IMR-90 (cell line): ENCODE data around the gene UBA1. TPM values are rescaled to one million over a fixed set of nuclear protein-coding genes. Genes with fewer than 3 reads are reported as not detected.

Experiments used
- ATAC-seq: fragments of 200-7000 bp; cut with Tn5 transposase; 2 replicates; pipeline ENCODE4 v1.9.1; 2020; ENCODE audit warnings: low read depth, mild to moderate bottlenecking, moderate library complexity
- BruUV-seq: library from RNA; stranded (reverse); fragments of 400-500 nt; replicated peaks from 2 replicates; lab custom pipeline; 2021; lab: Mats Ljungman, UMichigan
- CTCF ChIA-PET: fragments of 300-600 bp; formaldehyde crosslinking; extraction: SDS; loops from one replicate; lab custom pipeline; 2021; ENCODE audit warnings: antibody characterized with exemption; lab: Yijun Ruan, JAX
- POLR2A ChIA-PET: fragments of 300-600 bp; sonication (Branson Sonifier 250); formaldehyde crosslinking; loops from one replicate; lab custom pipeline; 2022; ENCODE audit warnings: antibody characterized with exemption; ENCODE audit not compliant: unreplicated experiment; lab: Charles Lee
- DNase-seq: peaks from one replicate; pipeline ENCODE4 v3.0.0; 2013
- H2AFZ ChIP-seq: replicated peaks from 2 replicates; pipeline ENCODE3; 2013; ENCODE audit warnings: low read length, mild to moderate bottlenecking; ENCODE audit not compliant: poor library complexity
- H2AK5ac ChIP-seq: 2 replicates; pipeline ENCODE4 v1.6.1; 2013; ENCODE audit warnings: low read depth, low read length, inconsistent platforms
- H2AK9ac ChIP-seq: replicated peaks from 2 replicates; pipeline ENCODE3; 2013; ENCODE audit warnings: mild to moderate bottlenecking, low read depth, low read length, moderate library complexity; ENCODE audit not compliant: poor library complexity
- H2BK120ac ChIP-seq: 2 replicates; pipeline ENCODE4 v1.6.1; 2013; ENCODE audit warnings: low read depth, low read length, inconsistent platforms
- H2BK15ac ChIP-seq: 3 replicates; pipeline ENCODE4 v1.6.1; 2013; ENCODE audit warnings: low read depth, low read length, inconsistent platforms
- H2BK20ac ChIP-seq: 2 replicates; pipeline ENCODE4 v1.6.1; 2013; ENCODE audit warnings: low read depth, mild to moderate bottlenecking, inconsistent platforms, low read length, moderate library complexity
- H2BK5ac ChIP-seq: 2 replicates; pipeline ENCODE4 v1.6.1; 2013; ENCODE audit warnings: mild to moderate bottlenecking, low read depth, low read length, inconsistent platforms; ENCODE audit not compliant: poor library complexity, severe bottlenecking
- H3K14ac ChIP-seq: replicated peaks from 2 replicates; pipeline ENCODE4 v1.6.1; 2013; ENCODE audit warnings: low read depth, low read length, inconsistent platforms
- H3K18ac ChIP-seq: 2 replicates; pipeline ENCODE4 v1.6.1; 2013; ENCODE audit warnings: low read depth, low read length, control low read depth
- H3K23ac ChIP-seq: 2 replicates; pipeline ENCODE4 v1.6.1; 2013; ENCODE audit warnings: low read depth, low read length, inconsistent platforms
- H3K27ac ChIP-seq: 2 replicates; pipeline ENCODE4 v1.5.1; 2013; ENCODE audit warnings: mild to moderate bottlenecking, control low read depth, low read length; ENCODE audit not compliant: insufficient read depth
- H3K27me3 ChIP-seq: 2 replicates; pipeline ENCODE4 v1.6.1; 2013; ENCODE audit warnings: low read length; ENCODE audit not compliant: control insufficient read depth, insufficient read depth
- H3K36me3 ChIP-seq: 2 replicates; pipeline ENCODE4 v1.6.1; 2013; ENCODE audit warnings: low read length, mixed read lengths; ENCODE audit not compliant: control insufficient read depth, insufficient read depth
- H3K4ac ChIP-seq: 2 replicates; pipeline ENCODE4 v1.6.1; 2013; ENCODE audit warnings: low read depth, low read length, inconsistent platforms
- H3K4me1 ChIP-seq: 2 replicates; pipeline ENCODE4 v1.6.1; 2013; ENCODE audit warnings: low read length, mixed read lengths; ENCODE audit not compliant: control insufficient read depth, insufficient read depth
- H3K4me2 ChIP-seq: 2 replicates; pipeline ENCODE4 v1.6.1; 2013; ENCODE audit warnings: low read depth, mild to moderate bottlenecking, control low read depth, low read length, moderate library complexity
- H3K4me3 ChIP-seq: 2 replicates; pipeline ENCODE4 v1.5.1; 2013; ENCODE audit warnings: low read depth, mild to moderate bottlenecking, control low read depth, low read length, moderate library complexity; ENCODE audit not compliant: insufficient read depth
- H3K56ac ChIP-seq: 2 replicates; pipeline ENCODE4 v1.6.1; 2013; ENCODE audit warnings: low read length, inconsistent platforms; ENCODE audit not compliant: insufficient read depth; ENCODE audit errors: extremely low read depth
- H3K79me1 ChIP-seq, 2 experiments: 2 replicates each; pipeline ENCODE4 v1.6.1; 2013; ENCODE audit warnings: low read length in 2 of 2, inconsistent platforms in 1 of 2, low read depth in 1 of 2
- H3K9ac ChIP-seq: 2 replicates; pipeline ENCODE4 v1.6.1; 2013; ENCODE audit warnings: low read depth, low read length, control low read depth
- H3K9me1 ChIP-seq: 2 replicates; pipeline ENCODE4 v1.6.1; 2013; ENCODE audit warnings: low read length, inconsistent platforms; ENCODE audit not compliant: insufficient read depth
- H3K9me3 ChIP-seq: 2 replicates; pipeline ENCODE4 v1.6.1; 2013; ENCODE audit warnings: low read length; ENCODE audit not compliant: control insufficient read depth, insufficient read depth
- H4K20me1 ChIP-seq: 2 replicates; pipeline ENCODE4 v1.6.1; 2013; ENCODE audit warnings: low read length, inconsistent platforms; ENCODE audit not compliant: insufficient read depth
- H4K5ac ChIP-seq: 2 replicates; pipeline ENCODE4 v1.6.1; 2013; ENCODE audit warnings: mild to moderate bottlenecking, low read depth, low read length, control low read depth
- H4K8ac ChIP-seq, 2 experiments: 2 replicates each; pipeline ENCODE4 v1.6.1; 2013; ENCODE audit warnings: low read depth in 2 of 2, low read length in 2 of 2, control low read depth in 1 of 2, inconsistent platforms in 1 of 2
- H4K91ac ChIP-seq: 2 replicates; pipeline ENCODE4 v1.6.1; 2013; ENCODE audit warnings: low read depth, low read length, inconsistent platforms; ENCODE audit not compliant: insufficient read depth
- CEBPB ChIP-seq: IDR thresholded peaks from 2 replicates; pipeline ENCODE4 v1.6.1; 2012; ENCODE audit warnings: low read depth, low read length, improper control_type of control experiment
- CHD1 ChIP-seq: IDR thresholded peaks from 2 replicates; pipeline ENCODE4 v1.6.1; 2012; ENCODE audit warnings: low read depth, low read length, improper control_type of control experiment
- CTCF ChIP-seq: conservative IDR thresholded peaks from 2 replicates; pipeline ENCODE4 v1.5.1; 2012; ENCODE audit warnings: mild to moderate bottlenecking, low read depth, low read length, improper control_type of control experiment
- FOS ChIP-seq: fragments of 150-350 bp; IDR thresholded peaks from 2 replicates; pipeline ENCODE4 v1.6.1; 2016; ENCODE audit warnings: low read depth, low read length
- MAFK ChIP-seq: IDR thresholded peaks from 2 replicates; pipeline ENCODE4 v1.6.1; 2012; ENCODE audit warnings: low read depth, low read length, improper control_type of control experiment
- MAZ ChIP-seq: IDR thresholded peaks from 2 replicates; pipeline ENCODE4 v1.6.1; 2012; ENCODE audit warnings: low read depth, mild to moderate bottlenecking, low read length, improper control_type of control experiment, moderate library complexity, borderline replicate concordance
- MXI1 ChIP-seq: IDR thresholded peaks from 2 replicates; pipeline ENCODE4 v1.6.1; 2012; ENCODE audit warnings: low read depth, mild to moderate bottlenecking, low read length, moderate library complexity, borderline replicate concordance
- POLR2A ChIP-seq: IDR thresholded peaks from 2 replicates; pipeline ENCODE4 v1.6.1; 2012; ENCODE audit warnings: mild to moderate bottlenecking, low read depth, low read length
- RAD21 ChIP-seq: IDR thresholded peaks from 2 replicates; pipeline ENCODE4 v1.6.1; 2012; ENCODE audit warnings: low read length, improper control_type of control experiment
- RCOR1 ChIP-seq: IDR thresholded peaks from 2 replicates; pipeline ENCODE4 v1.6.1; 2012; ENCODE audit warnings: mild to moderate bottlenecking, low read length, improper control_type of control experiment; ENCODE audit not compliant: insufficient replicate concordance
- RFX5 ChIP-seq: IDR thresholded peaks from 2 replicates; pipeline ENCODE4 v1.8.0; 2012; ENCODE audit warnings: low read depth, mild to moderate bottlenecking, low read length, moderate library complexity
- WGBS, 2 experiments: methylation state at CpG; one replicate each; pipeline versions ENCODE4 v1.1.5 to v1.1.7; 2013; ENCODE audit warnings: missing lambda C conversion rate in 2 of 2; ENCODE audit not compliant: insufficient read length in 1 of 2; ENCODE audit errors: extremely low coverage in 2 of 2; 5-methylcytosine and 5-hydroxymethylcytosine counted together
- dilution Hi-C: fragments of 300-500 bp; cut with HindIII; formaldehyde crosslinking; loops from one replicate; pipeline ENCODE4 v1.14.3; 2018; ENCODE audit warnings: low sequenced_read_pairs; ENCODE audit not compliant: unreplicated experiment
- in situ Hi-C: fragments of 300-500 bp; cut with MboI; formaldehyde crosslinking; loops from 3 replicates; pipeline ENCODE4 v1.14.3; 2019; ENCODE audit warnings: low sequenced_read_pairs, inconsistent platforms, mixed read lengths
- intact Hi-C: fragments of 100-400 bp; cut with micrococcal nuclease; formaldehyde crosslinking; loops from 2 replicates; pipeline ENCODE4 v1.10.0; 2022
- polyA plus RNA-seq, 3 experiments: library from polyadenylated mRNA; depleted of rRNA; stranded (reverse); fragments of >200 nt; gene quantifications; 2 replicates each; pipeline ENCODE4 v1.2.3, GENCODE V29; 2012; ENCODE audit warnings: low replicate concordance in 1 of 3
- total RNA-seq: library from RNA; depleted of rRNA; stranded (reverse); fragments of >200 nt; gene quantifications from 2 replicates; pipeline ENCODE4 v1.2.3, GENCODE V29; 2012
- TF ChIP-seq, protein P1 (sequence below): fragments of 150-350 bp; IDR thresholded peaks from 2 replicates; pipeline ENCODE4 v1.6.1; 2017; ENCODE audit warnings: mild to moderate bottlenecking, antibody characterized with exemption, low read length, low read depth

The UBA1 gene
- total and polyA plus RNA-seq, 2 of the 4 experiments (the other 2 are of a cell fraction), result 299 to 343 TPM

DNA sequence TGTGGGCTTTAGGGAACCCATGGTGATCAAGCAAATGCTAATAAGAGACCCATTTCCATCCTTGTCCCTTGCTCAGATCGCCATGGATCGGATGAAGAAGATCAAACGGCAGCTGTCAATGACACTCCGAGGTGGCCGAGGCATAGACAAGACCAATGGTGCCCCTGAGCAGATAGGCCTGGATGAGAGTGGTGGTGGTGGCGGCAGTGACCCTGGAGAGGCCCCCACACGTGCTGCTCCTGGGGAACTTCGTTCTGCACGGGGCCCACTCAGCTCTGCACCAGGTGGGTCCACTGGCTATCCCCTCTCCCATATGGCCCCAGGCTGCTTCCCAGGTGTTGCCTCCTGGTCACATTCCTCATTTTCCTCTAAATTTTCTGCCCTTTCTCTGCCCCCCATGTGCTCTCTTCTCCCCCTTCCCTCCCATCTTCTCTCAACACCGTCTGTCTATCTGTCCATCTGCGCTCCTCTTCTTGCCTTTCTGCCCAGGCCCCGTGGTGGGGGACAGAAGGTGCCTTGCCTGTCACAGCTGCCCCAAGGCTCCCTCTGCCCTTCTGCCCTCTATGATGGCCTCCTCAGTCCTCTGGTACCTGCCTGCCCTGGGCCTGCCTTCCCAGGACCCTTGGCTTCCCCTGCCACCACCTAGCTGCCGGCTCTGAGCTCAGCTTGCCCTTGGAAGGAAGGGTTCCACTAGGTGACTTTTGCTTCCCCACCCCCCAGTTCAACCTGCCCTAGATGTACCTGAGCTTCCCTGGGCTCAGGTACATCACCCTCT is 30.0 kb downstream of the UBA1 start:
- H3K4me2 ChIP-seq, result no peak overlapping the region
- peaks cover 3% of the 10 kb centered on the region; the same call in 1 of the 2 replicates for H3K27me3 ChIP-seq
- peaks cover 51% of the 10 kb centered on the region for H4K20me1 ChIP-seq
- no peak overlapping the region for H4K5ac ChIP-seq
- peaks cover 5% of the 10 kb centered on the region; the same call in 1 of the 2 replicates for H3K4me1 ChIP-seq
- in situ Hi-C loops (loop anchor here (25.0 kb wide), 1 partner anchor 414 kb away; the partner anchor contains the start of gene CFP), dilution Hi-C loops (no loop called here), intact Hi-C loops (no loop called here)
- no peak overlapping the region for H3K14ac ChIP-seq
- H4K8ac ChIP-seq, result no peak overlapping the region
- no peak overlapping the region for H3K9ac ChIP-seq
- H3K9me1 ChIP-seq, result peaks cover 19% of the 10 kb centered on the region
- H2BK120ac ChIP-seq, result no peak overlapping the region
- H2BK5ac ChIP-seq, result no peak overlapping the region
- H3K36me3 ChIP-seq, result peaks cover 50% of the 10 kb centered on the region
- ATAC-seq, result no peak
- no peak overlapping the region for H3K56ac ChIP-seq
- no peak overlapping the region for H2BK15ac ChIP-seq
- no peak overlapping the region for H2AK5ac ChIP-seq
- no peak overlapping the region for H3K23ac ChIP-seq
- no peaks in the 10 kb centered on the region for H3K9me3 ChIP-seq
- no peak overlapping the region for H3K27ac ChIP-seq
- BruUV-seq, result no TSS peak
- H2AK9ac ChIP-seq, result no peak overlapping the region
- no peak overlapping the region for H2BK20ac ChIP-seq
- TF ChIP-seq FOS (no peak), CEBPB (no peak), POLR2A (no peak), RAD21 (no peak), MAFK (no peak), CHD1 (no peak), RCOR1 (no peak), MXI1 (no peak), MAZ (no peak), RFX5 (no peak), CTCF (no peak)
- TF ChIP-seq, protein P1, sequence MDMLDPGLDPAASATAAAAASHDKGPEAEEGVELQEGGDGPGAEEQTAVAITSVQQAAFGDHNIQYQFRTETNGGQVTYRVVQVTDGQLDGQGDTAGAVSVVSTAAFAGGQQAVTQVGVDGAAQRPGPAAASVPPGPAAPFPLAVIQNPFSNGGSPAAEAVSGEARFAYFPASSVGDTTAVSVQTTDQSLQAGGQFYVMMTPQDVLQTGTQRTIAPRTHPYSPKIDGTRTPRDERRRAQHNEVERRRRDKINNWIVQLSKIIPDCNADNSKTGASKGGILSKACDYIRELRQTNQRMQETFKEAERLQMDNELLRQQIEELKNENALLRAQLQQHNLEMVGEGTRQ, result no peak
- H4K91ac ChIP-seq, result no peak overlapping the region
- H3K4ac ChIP-seq, result no peak overlapping the region
- WGBS, 2 experiments, result 100% methylated on average over 2 of the region's 13 CpGs; no CpG with 5 or more reads in 1 of the 2 experiments
- no peak for DNase-seq
- H3K4me3 ChIP-seq, result no peak overlapping the region
- CTCF ChIA-PET, result no interaction called here
- POLR2A ChIA-PET, result no interaction called here
- no peak overlapping the region for H2AFZ ChIP-seq
- H3K18ac ChIP-seq, result no peak overlapping the region
- peaks cover 0 to 24% of the 10 kb centered on the region in 2 experiments; a peak in 2 of 4 replicates for H3K79me1 ChIP-seq
